SHP77 treated with DMSO at 0.1 percent for 48 hours (cell line): ENCODE data around the gene CSNK1G3.

Experiments used
- DNase-seq: peaks from one replicate; lab custom pipeline; 2025; lab: John Stamatoyannopoulos, UW

The CSNK1G3 gene

DNA sequence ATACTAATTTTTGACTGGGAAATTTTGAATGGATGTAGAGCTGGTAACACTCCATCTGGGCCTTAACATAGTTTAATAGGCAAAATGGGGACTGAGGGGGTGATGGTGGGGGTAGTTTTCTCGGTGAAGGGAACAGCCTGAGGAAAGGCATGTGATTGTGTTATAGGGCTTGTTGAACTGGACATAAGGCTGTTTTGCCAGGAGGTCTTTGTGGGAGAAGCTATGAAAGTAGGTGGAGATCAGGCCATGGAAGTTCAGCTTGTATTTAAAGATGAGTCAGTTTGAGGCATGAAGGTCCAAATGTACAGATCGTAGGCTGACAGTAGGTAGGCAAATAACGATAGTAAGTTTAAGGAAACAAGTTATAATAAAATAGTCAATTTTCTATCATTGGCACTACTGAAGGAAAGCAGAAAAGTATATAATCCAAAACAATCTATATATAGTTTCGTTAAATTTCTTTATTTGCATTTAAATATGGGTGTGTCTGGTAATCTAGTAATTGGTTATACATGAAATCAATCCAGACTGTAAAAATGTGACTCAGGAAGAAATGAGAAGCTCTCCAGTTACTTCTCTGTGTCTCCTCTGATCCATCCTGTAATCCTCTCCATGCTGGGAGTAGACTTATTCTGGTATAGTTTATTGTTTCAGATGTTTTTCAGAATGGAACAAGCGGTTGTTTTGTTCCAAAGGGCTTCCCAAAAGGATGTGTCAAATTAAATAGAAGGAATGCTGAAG lies 2.8 kb downstream of the CSNK1G3 start:
- DNase-seq: no peak

GRCh38 chr5:123515904-123516303 lies 3.9 kb downstream of the CSNK1G3 start:
- no peak for DNase-seq

DNA sequence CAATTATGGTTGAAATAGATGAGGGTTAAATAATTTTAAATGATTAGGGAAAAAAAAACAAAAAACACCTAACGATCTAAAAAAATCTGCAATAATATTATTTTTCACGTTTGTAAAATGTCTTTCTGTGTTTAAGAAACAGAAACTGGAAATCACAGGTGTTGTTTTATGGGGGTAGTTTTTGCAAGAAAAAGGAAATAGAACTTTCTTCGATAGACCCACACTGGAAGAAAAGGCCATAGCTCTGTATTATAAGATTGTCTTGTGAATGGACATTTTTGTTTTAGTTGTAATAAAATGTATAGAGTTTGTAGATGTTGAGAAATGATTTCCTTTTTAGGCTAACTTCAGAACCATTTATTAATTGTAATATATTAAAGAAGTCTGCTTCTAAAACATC lies 5.5 kb downstream of the CSNK1G3 start:
- no peak for DNase-seq

GRCh38 chr5:123518111-123518510 lies 6.1 kb downstream of the CSNK1G3 start:
- no peak for DNase-seq

GRCh38 chr5:123520677-123521247 lies 8.8 kb downstream of the CSNK1G3 start:
- no peak for DNase-seq

GRCh38 chr5:123524146-123524545 lies 12.2 kb downstream of the CSNK1G3 start:
- DNase-seq: no peak

- DNase-seq: no peak
Observed at GRCh38 chr5:123527190-123527589, 15.2 kb downstream of the CSNK1G3 start.

DNA sequence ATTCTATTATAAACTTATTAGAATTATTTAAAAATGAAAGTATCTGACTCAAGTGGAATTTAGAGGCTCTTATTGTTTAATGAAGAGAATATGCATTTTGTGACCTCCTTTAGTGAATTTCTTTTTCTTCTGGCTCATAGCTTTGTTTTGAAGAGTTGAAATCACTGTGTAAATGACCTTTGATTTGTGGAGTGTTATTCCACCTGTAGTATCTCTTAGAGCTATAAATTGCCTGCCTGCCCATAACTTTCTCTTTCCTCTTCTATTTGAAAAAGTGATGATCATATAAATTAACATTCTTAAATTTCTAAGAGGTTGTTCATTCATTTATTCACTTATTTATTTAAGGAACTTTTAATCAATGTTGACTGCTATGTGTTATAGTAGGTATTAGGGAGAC lies 16.1 kb downstream of the CSNK1G3 start:
- no peak for DNase-seq

DNA sequence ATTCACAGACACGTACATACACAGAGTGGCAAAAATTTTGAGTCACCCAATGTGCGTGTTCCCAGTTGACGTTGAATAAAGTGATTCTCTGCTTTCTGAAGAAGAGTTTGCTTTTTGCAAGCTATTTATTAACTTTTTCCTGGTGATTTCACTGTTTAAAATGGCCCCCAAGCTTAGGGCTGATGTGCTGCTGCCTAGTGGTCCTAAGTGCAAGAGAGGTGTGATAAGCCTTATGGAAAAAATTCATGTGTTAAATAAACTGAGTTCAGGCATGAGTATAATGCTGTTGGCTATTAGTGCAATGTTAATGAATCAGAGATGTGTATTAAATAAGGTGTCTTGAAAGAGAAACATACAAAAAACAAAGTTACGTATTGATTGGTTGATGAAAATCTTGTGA lies 16.9 kb downstream of the CSNK1G3 start:
- no peak for DNase-seq

GRCh38 chr5:123530728-123531127 lies 18.8 kb downstream of the CSNK1G3 start:
- DNase-seq: no peak

DNA sequence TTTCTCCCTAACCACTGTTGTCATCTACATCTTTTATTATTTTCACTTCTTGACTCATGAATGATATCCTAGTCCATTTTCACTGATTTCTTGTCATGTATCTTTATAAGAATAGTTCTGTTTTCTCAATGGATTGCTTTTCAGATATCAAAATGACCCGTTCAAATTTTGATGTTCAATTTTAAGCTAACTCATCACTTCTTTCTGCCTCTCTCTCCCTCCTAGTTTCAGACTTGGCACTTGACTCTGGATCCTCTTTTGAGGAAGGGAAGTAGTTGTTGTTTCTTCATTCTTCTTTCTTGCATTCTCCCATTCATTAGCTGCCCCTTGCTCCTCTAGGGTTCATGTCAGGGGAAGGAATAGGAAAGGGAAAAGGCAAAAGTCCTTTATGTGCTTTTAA lies 23.7 kb downstream of the CSNK1G3 start:
- no peak for DNase-seq

DNA sequence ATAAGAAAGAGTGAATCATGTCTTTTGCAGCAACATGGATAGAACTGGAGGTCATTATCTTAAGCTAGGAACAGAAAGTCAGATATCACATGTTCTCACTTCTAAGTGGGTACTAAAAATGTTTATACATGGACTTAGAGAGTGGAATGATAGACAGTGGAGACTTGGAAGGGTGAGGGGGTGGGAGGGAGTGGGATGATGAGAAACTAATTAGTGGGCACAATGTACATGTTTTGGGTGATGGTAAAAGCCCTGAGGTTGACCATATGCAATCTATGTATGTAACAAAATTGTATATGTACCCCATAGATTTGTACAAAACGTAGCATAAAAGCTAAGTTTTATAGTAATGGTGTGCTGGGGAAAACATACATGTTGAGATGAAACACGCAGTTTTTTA lies 25.3 kb downstream of the CSNK1G3 start:
- no peak for DNase-seq

DNA sequence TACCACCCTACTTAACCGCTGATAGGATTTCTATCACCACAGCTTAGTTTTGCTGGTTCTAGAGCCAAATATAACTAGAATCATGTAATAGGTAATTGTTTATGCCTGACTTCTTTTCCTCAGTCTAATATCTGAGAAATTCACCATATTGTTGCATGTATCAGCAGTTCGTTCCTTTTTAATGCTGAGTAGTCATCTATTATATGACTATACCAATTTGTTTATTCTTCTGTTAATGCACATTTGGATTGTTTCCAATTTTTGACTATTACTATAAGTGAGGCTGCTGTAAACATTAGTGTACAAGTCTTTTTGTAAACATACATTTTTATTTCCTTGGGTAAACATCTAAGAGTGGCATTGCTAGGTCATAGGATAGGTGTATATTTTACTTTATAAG lies 25.9 kb downstream of the CSNK1G3 start:
- DNase-seq: no peak

GRCh38 chr5:123538670-123539459 lies 26.9 kb downstream of the CSNK1G3 start:
- no peak for DNase-seq

- DNase-seq: no peak
Observed at GRCh38 chr5:123540534-123540933, 28.6 kb downstream of the CSNK1G3 start.

DNA sequence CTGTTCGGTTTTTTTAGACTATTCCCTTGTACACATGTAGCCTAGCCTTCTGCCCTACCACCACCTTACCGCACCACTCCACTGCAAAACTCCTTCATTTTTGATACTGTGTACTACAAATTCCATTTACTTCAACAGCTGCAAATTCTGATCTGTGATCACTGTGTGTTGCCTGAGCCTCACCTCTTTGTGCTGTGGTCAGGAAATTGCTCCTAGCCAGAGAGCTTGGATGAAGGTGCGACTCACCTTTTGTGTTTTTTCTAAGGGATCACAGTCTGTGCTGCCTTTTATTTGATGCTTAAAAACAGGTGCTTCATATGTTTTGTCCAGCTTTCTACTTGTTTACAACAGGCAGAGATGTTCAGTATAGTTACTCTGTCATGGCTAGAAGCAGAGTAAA lies 31.5 kb downstream of the CSNK1G3 start:
- DNase-seq: no peak

DNA sequence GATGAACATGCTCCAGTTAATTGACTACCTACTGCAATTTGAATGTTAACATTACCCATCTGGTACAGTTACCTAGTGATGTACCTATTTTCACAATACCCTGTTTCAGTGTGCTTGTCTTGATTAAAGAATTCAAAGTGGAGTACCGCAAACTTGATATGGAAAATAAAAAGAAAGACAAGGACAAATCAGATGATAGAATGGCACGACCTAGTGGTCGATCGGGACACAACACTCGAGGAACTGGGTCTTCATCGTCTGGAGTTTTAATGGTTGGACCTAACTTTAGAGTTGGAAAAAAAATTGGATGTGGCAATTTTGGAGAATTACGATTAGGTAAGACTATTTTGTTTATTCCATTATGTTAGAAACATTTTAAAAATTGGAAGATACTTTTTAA lies 33.5 kb downstream of the CSNK1G3 start:
- no peak for DNase-seq

- no peak for DNase-seq
Observed at GRCh38 chr5:123546657-123547056, 34.7 kb downstream of the CSNK1G3 start.

DNA sequence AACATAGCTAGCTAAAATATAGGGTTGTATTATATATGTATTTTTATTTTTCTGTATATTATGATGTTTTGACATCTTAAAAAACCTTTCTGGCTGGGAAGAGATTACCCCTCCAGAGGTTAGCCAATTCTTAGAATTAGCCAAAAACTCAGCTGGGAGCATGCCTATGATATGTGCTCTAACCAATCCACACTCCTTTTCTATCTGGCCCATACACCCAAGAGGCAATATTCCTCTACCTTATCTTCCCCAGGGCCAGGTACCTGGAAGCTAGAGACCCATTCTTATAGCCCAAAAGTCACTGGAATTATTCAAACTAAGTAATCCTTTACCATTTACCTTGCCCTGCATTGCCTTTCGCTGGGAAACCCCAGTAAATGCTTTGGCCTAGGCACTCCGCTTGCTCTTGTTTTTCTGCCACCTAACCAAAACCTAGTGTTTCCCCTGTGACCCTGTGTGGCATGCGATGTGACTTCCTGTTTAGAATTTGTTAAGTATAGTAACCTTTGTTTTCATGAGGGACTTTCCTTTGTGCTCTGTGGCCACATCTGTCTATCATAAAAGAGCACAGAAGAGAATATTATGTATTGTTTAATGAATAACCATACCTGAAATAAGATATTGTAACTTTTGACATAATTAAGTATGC lies 37.4 kb downstream of the CSNK1G3 start:
- DNase-seq: no peak

GRCh38 chr5:123554601-123555000 lies 42.6 kb downstream of the CSNK1G3 start:
- no peak for DNase-seq

GRCh38 chr5:123557907-123558306 lies 45.9 kb downstream of the CSNK1G3 start:
- DNase-seq: no peak

- DNase-seq: no peak
Observed at GRCh38 chr5:123558762-123559433, 46.9 kb downstream of the CSNK1G3 start.
